Fibroblast of the aortic adventitia (primary cell): Measurements from ENCODE around the gene ABCA1. TPM values are rescaled to one million over a fixed set of nuclear protein-coding genes. Genes with fewer than 3 reads are reported as not detected.

Experiments used
- DNase-seq: peaks from one replicate; pipeline ENCODE4 v3.0.0-alpha.2; 2010; ENCODE audit warnings: low read depth
- H3K4me3 ChIP-seq: 2 replicates; pipeline ENCODE4 v1.5.1; 2011; ENCODE audit warnings: low read depth, mild to moderate bottlenecking, control low read depth, low read length, moderate library complexity
- total RNA-seq: library from RNA; depleted of rRNA; stranded (reverse); fragments of >200 nt; gene quantifications from 2 replicates; pipeline ENCODE4 v1.2.3, GENCODE V29; 2012; ENCODE audit warnings: low replicate concordance
- TF ChIP-seq, protein P1 (sequence below): IDR thresholded peaks from 2 replicates; pipeline ENCODE4 v1.5.1; 2011; ENCODE audit warnings: mild to moderate bottlenecking, low read length, control low read depth, inconsistent platforms; ENCODE audit not compliant: insufficient read depth

The ABCA1 gene
- total RNA-seq, 1 donor = 40.1 TPM

DNA sequence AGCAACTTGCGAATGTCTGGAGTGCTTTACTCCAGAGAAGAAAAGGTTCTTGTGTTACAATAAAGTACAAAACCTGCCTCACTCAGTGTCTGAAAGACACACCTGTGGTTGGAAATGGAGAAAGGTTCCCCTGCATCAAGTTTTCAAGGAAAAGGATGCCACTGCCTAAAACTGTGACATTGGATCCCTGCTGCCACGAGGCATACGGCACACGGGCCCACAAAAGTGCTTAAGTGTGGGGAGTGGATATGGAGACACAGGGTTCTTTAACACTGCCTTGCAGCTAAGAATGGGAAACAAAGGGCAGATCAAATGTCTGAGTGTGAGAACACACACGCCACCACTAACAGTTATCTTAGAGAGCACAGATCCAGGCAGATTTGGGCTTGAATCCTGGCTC is 89.0 kb downstream of the ABCA1 start:
- TF ChIP-seq, protein P1, sequence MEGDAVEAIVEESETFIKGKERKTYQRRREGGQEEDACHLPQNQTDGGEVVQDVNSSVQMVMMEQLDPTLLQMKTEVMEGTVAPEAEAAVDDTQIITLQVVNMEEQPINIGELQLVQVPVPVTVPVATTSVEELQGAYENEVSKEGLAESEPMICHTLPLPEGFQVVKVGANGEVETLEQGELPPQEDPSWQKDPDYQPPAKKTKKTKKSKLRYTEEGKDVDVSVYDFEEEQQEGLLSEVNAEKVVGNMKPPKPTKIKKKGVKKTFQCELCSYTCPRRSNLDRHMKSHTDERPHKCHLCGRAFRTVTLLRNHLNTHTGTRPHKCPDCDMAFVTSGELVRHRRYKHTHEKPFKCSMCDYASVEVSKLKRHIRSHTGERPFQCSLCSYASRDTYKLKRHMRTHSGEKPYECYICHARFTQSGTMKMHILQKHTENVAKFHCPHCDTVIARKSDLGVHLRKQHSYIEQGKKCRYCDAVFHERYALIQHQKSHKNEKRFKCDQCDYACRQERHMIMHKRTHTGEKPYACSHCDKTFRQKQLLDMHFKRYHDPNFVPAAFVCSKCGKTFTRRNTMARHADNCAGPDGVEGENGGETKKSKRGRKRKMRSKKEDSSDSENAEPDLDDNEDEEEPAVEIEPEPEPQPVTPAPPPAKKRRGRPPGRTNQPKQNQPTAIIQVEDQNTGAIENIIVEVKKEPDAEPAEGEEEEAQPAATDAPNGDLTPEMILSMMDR = no peak
- no peak overlapping the region for H3K4me3 ChIP-seq
- DNase-seq = no peak

DNA sequence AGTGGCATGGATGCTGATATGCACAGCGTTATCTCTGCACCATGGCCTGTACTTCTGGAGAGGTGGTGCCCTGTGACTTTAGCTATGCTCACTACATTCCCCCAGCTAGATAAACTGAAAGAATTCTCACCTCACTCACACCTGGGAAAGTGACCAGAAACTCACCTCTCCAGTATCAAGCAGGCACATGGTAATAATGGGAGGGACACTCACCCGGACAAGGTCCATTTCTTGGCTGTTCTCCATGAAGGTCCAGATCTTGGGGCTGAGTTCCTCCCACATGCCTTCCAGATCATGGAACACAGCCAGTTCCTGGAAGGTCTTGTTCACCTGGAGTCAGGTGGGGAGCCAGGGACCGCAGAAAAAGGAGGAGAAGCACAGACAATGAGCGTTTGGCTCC is 91.2 kb downstream of the ABCA1 start:
- no peak overlapping the region for H3K4me3 ChIP-seq
- TF ChIP-seq, protein P1 = no peak
- DNase-seq = no peak

DNA sequence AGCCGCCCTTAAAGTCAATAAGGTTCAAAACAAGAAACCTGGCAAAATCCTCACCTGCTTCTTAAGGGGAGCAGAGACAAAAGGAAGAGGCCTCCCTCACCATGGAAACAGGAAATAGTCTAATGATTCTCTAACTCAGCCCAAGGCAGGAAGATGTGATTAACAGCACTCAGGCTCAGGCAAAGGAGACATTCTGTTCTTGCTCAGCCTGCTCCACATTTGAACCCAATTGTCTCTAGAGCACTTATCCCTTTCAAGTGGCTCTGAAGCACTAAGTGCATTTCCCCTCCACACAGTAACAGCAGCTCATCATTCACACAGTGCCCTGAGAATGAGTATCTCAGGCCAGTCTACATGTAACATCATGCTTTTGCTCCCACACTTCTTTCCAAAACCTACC is 91.7 kb downstream of the ABCA1 start:
- DNase-seq = no peak

DNA sequence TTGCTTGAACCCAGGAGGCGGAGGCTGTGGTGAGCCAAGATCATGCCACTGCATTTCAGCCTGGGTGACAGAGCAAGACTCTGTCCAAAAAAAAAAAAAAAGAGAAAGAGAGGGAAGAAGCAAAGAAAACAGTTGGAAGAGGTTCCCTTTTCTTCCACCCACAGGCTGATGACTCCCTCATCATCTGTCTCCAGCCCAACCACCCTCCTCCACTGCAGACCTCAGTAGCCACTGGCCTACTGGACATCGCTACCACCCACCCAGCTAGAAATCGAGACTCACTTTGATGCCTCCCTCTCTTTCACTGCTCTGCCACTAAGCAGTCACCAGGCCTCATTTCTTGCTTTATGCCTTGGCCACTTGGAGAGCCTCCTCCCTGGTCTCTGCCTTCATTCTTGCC is 92.8 kb downstream of the ABCA1 start:
- DNase-seq = no peak
- H3K4me3 ChIP-seq = no peak overlapping the region
- TF ChIP-seq, protein P1 = no peak

More for the DNA sequence above, 91.7 kb downstream of the ABCA1 start:
- TF ChIP-seq, protein P1 = no peak
- H3K4me3 ChIP-seq = no peak overlapping the region

DNA sequence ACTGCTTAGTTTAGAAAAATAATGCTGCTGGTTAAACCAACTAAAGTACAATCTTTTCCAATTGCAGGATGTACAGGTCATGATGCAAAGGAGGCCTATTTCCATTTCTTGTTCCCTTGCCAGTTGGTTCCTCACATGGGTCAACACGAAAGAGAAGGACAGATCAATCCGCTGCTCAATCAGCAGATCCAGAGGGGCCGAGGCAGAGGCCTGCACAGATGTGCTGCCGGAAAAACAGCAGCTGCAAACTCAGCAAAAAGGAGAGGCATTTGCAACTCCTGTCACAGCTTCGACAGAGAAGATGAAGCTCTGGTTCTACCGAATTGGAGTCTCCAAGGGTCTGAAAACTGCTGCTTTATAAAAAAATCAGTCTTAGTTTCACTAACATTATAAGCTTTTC is 94.3 kb downstream of the ABCA1 start:
- DNase-seq = no peak
- H3K4me3 ChIP-seq = no peak overlapping the region
- TF ChIP-seq, protein P1 = no peak

DNA sequence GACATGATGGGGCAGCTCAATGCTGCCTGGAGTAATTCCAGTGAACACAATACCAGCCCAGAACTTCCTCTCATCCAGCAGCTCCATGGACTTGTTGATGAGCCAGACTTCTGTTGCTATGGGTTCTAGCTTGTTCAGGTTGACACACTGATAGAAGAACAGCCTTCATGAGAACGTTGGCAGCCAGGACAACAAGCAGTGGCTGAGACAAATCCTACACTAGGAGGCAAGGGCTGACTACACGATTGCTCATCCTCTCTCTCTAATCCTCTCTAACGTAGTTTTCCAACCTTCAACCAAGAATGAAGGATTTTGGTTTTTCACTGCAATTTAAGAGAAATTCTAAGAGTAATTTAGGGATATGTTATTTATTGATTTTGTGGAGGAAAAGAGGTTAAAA is 96.3 kb downstream of the ABCA1 start:
- no peak overlapping the region for H3K4me3 ChIP-seq
- TF ChIP-seq, protein P1 = no peak
- peak; percentile 45 for DNase-seq

DNA sequence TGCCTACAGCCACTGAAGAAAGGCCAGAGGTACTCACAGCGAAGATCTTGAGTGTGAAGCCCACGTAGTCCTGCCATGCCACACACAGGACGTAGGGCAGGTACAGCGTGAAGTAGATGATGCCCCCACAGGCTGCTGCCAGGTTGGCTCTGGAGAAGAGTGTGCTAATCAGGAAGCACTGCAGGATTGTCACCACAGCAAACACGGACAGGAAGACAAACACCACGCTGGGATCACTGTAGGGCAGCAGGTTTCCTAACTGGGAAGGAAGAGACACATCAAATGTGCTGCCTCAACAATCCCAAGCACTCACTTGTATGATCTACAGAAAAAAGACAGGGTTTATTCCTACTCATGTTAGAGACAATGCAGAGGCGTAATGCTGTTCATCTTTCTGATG is 101.0 kb downstream of the ABCA1 start:
- TF ChIP-seq, protein P1 = no peak
- H3K4me3 ChIP-seq = no peak overlapping the region
- no peak for DNase-seq
